Nephron progenitor cell (in vitro differentiated cells): ENCODE results near the gene SLC52A3.
"Not testable (repeated sequence)": the region's sequence is repeated elsewhere in the genome, so short reads cannot be mapped to it uniquely, and the experiment has no call there.

Experiments used
- DNase-seq: peaks from one replicate; pipeline ENCODE4 v3.0.0; 2021
- H3K27ac Mint-ChIP-seq: 2 replicates; pipeline ENCODE4 v1.8.0; 2021; ENCODE audit warnings: mild to moderate bottlenecking, moderate library complexity, mixed read lengths
- H3K27me3 Mint-ChIP-seq: 2 replicates; pipeline ENCODE4 v1.8.0; 2021; ENCODE audit warnings: mild to moderate bottlenecking, low read depth, mixed read lengths; ENCODE audit not compliant: poor library complexity
- H3K36me3 Mint-ChIP-seq: 2 replicates; pipeline ENCODE4 v1.8.0; 2021; ENCODE audit warnings: low read depth, mixed read lengths
- H3K4me1 Mint-ChIP-seq: 2 replicates; pipeline ENCODE4 v1.8.0; 2021; ENCODE audit warnings: mixed read lengths
- H3K4me3 Mint-ChIP-seq: 2 replicates; pipeline ENCODE4 v1.8.0; 2021; ENCODE audit warnings: mild to moderate bottlenecking, moderate library complexity, mixed read lengths
- H3K9me3 Mint-ChIP-seq: 2 replicates; pipeline ENCODE4 v1.8.0; 2021; ENCODE audit warnings: mild to moderate bottlenecking, moderate library complexity, mixed read lengths
- CTCF ChIP-seq: fragments of 200-600 bp; sonication (generic); IDR thresholded peaks from 2 replicates; pipeline ENCODE4 v1.5.0; 2021; ENCODE audit warnings: antibody characterized with exemption

The SLC52A3 gene

GRCh38 chr20:805713-806112, 37.4 kb upstream of the SLC52A3 start:
- Mint-ChIP-seq H3K36me3 (no peaks in the 10 kb centered on the region), H3K27me3 (no peaks in the 10 kb centered on the region), H3K27ac (no peak overlapping the region), H3K9me3 (peaks cover 63% of the 10 kb centered on the region), H3K4me3 (no peak overlapping the region), H3K4me1 (no peaks in the 10 kb centered on the region)
- TF ChIP-seq CTCF, result no peak
- DNase-seq, result no peak

- Mint-ChIP-seq H3K27me3 (peaks cover 3% of the 10 kb centered on the region), H3K4me1 (no peaks in the 10 kb centered on the region), H3K36me3 (no peaks in the 10 kb centered on the region), H3K9me3 (peaks cover 43% of the 10 kb centered on the region), H3K4me3 (no peak overlapping the region), H3K27ac (no peak overlapping the region)
- DNase-seq, result no peak
- no peak for TF ChIP-seq CTCF
Measured at GRCh38 chr20:801678-802077, 33.4 kb upstream of the SLC52A3 start.

- not testable (repeated sequence) for H3K27me3 Mint-ChIP-seq, DNase-seq, H3K4me1 Mint-ChIP-seq, H3K36me3 Mint-ChIP-seq, H3K27ac Mint-ChIP-seq, H3K4me3 Mint-ChIP-seq
- H3K9me3 Mint-ChIP-seq, result peaks cover 31% of the 10 kb centered on the region
Measured at GRCh38 chr20:800026-800425, 31.7 kb upstream of the SLC52A3 start.

GRCh38 chr20:798746-799145, 30.4 kb upstream of the SLC52A3 start:
- peaks cover 28% of the 10 kb centered on the region for H3K9me3 Mint-ChIP-seq
- H3K36me3 Mint-ChIP-seq, DNase-seq, H3K27ac Mint-ChIP-seq, H3K4me3 Mint-ChIP-seq, H3K27me3 Mint-ChIP-seq, H3K4me1 Mint-ChIP-seq: not testable (repeated sequence)

GRCh38 chr20:796921-797320, 28.6 kb upstream of the SLC52A3 start:
- Mint-ChIP-seq H3K27ac (no peak overlapping the region), H3K9me3 (peaks cover 34% of the 10 kb centered on the region), H3K27me3 (peaks cover 7% of the 10 kb centered on the region), H3K36me3 (no peaks in the 10 kb centered on the region), H3K4me3 (no peak overlapping the region), H3K4me1 (no peaks in the 10 kb centered on the region)
- DNase-seq, result no peak
- no peak for TF ChIP-seq CTCF

- Mint-ChIP-seq H3K4me3 (no peak overlapping the region), H3K27ac (no peak overlapping the region), H3K27me3 (peaks cover 7% of the 10 kb centered on the region)
Measured at GRCh38 chr20:792248-792647, 23.9 kb upstream of the SLC52A3 start.

GRCh38 chr20:791056-791455, 22.8 kb upstream of the SLC52A3 start:
- Mint-ChIP-seq H3K4me3 (no peak overlapping the region), H3K36me3 (no peaks in the 10 kb centered on the region), H3K27ac (no peak overlapping the region), H3K27me3 (peaks cover 14% of the 10 kb centered on the region), H3K4me1 (no peaks in the 10 kb centered on the region), H3K9me3 (peaks cover 37% of the 10 kb centered on the region)
- DNase-seq, result no peak
- TF ChIP-seq CTCF, result no peak

More at GRCh38 chr20:792248-792647, 23.9 kb upstream of the SLC52A3 start:
- no peaks in the 10 kb centered on the region for H3K4me1 Mint-ChIP-seq
- H3K36me3 Mint-ChIP-seq, result no peaks in the 10 kb centered on the region
- peaks cover 37% of the 10 kb centered on the region for H3K9me3 Mint-ChIP-seq
- TF ChIP-seq CTCF, result no peak
- DNase-seq, result no peak
